ENCODE measurements around the gene FOXN1. TPM values are rescaled to one million over a fixed set of nuclear protein-coding genes. Genes with fewer than 3 reads are reported as not detected.

The FOXN1 gene
- total and polyA plus RNA-seq, 2 of the 13 experiments (the other 11 are each of a cell fraction or from before 2014, with no cell fraction given): 0.01 TPM; not detected in 1

DNA sequence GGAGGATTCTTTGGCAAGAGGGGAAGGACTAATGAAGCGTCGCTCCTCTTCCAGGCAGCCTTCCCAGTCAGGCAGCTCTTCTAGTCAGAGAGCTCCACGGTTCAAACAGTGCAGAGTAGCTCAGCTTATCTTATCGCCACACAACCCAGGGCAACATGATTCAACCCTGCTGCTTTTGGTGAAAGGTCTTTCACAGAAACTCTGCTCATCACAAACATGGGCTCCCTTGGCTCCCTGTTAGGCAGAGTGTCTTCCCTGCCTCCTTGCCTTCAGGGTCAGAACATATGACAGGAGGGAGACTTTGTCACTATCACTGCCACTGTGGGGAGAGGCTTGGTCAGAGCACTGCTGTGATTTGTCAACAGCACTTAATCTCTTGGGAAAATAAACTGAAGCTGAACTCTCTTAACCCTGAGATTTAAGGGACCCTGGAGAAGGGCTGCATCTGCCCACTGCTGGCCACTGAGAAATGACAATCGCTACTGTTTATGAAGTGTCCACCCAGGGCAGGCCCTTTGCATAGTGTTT is 39.6 kb upstream of the FOXN1 start (continued):
- TF ChIP-seq, protein P1, sequence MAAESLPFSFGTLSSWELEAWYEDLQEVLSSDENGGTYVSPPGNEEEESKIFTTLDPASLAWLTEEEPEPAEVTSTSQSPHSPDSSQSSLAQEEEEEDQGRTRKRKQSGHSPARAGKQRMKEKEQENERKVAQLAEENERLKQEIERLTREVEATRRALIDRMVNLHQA (CRISPR knock-in tag; IDR thresholded peaks at IDR 0.05): no peak
- TF ChIP-seq MYC (CRISPR knock-in tag; IDR thresholded peaks at IDR 0.05; ENCODE audit: borderline replicate concordance) (no peak), PHF21A (CRISPR knock-in tag; IDR thresholded peaks at IDR 0.05) (0 out of 2 replicates have a peak, but pooled peaks have one; percentile 41)
- TF ChIP-seq, protein P2, sequence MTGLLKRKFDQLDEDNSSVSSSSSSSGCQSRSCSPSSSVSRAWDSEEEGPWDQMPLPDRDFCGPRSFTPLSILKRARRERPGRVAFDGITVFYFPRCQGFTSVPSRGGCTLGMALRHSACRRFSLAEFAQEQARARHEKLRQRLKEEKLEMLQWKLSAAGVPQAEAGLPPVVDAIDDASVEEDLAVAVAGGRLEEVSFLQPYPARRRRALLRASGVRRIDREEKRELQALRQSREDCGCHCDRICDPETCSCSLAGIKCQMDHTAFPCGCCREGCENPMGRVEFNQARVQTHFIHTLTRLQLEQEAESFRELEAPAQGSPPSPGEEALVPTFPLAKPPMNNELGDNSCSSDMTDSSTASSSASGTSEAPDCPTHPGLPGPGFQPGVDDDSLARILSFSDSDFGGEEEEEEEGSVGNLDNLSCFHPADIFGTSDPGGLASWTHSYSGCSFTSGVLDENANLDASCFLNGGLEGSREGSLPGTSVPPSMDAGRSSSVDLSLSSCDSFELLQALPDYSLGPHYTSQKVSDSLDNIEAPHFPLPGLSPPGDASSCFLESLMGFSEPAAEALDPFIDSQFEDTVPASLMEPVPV (CRISPR knock-in tag; IDR thresholded peaks at IDR 0.05): no peak
- TF ChIP-seq, protein P3, sequence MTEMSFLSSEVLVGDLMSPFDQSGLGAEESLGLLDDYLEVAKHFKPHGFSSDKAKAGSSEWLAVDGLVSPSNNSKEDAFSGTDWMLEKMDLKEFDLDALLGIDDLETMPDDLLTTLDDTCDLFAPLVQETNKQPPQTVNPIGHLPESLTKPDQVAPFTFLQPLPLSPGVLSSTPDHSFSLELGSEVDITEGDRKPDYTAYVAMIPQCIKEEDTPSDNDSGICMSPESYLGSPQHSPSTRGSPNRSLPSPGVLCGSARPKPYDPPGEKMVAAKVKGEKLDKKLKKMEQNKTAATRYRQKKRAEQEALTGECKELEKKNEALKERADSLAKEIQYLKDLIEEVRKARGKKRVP (CRISPR knock-in tag; IDR thresholded peaks at IDR 0.05): no peak
- TF ChIP-seq, protein P4, sequence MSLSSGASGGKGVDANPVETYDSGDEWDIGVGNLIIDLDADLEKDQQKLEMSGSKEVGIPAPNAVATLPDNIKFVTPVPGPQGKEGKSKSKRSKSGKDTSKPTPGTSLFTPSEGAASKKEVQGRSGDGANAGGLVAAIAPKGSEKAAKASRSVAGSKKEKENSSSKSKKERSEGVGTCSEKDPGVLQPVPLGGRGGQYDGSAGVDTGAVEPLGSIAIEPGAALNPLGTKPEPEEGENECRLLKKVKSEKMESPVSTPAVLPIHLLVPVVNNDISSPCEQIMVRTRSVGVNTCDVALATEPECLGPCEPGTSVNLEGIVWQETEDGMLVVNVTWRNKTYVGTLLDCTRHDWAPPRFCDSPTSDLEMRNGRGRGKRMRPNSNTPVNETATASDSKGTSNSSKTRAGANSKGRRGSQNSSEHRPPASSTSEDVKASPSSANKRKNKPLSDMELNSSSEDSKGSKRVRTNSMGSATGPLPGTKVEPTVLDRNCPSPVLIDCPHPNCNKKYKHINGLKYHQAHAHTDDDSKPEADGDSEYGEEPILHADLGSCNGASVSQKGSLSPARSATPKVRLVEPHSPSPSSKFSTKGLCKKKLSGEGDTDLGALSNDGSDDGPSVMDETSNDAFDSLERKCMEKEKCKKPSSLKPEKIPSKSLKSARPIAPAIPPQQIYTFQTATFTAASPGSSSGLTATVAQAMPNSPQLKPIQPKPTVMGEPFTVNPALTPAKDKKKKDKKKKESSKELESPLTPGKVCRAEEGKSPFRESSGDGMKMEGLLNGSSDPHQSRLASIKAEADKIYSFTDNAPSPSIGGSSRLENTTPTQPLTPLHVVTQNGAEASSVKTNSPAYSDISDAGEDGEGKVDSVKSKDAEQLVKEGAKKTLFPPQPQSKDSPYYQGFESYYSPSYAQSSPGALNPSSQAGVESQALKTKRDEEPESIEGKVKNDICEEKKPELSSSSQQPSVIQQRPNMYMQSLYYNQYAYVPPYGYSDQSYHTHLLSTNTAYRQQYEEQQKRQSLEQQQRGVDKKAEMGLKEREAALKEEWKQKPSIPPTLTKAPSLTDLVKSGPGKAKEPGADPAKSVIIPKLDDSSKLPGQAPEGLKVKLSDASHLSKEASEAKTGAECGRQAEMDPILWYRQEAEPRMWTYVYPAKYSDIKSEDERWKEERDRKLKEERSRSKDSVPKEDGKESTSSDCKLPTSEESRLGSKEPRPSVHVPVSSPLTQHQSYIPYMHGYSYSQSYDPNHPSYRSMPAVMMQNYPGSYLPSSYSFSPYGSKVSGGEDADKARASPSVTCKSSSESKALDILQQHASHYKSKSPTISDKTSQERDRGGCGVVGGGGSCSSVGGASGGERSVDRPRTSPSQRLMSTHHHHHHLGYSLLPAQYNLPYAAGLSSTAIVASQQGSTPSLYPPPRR (CRISPR knock-in tag; IDR thresholded peaks at IDR 0.05; ENCODE audit: borderline replicate concordance): peak; percentile 21; the same call in 1 of the 2 replicates

Measured in HepG2 (cell line).